ENCODE measurements around the gene SEMA3B.

DNA sequence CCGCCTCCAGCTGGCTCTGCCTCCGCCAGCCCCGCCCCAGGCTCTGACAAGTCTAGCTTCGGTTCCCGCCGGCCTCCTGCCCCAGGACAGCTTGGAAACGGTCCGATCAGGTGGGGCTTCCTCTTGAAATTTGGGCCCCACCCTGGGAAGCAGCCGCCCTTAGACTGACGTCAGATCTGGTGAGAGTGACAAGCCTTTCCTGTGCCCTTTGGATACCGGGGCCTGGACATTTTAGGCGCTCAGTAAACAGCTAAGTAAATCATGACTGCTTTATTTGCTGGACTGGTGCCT lies 30.6 kb downstream of the SEMA3B start:
- TF ChIP-seq, protein P1, sequence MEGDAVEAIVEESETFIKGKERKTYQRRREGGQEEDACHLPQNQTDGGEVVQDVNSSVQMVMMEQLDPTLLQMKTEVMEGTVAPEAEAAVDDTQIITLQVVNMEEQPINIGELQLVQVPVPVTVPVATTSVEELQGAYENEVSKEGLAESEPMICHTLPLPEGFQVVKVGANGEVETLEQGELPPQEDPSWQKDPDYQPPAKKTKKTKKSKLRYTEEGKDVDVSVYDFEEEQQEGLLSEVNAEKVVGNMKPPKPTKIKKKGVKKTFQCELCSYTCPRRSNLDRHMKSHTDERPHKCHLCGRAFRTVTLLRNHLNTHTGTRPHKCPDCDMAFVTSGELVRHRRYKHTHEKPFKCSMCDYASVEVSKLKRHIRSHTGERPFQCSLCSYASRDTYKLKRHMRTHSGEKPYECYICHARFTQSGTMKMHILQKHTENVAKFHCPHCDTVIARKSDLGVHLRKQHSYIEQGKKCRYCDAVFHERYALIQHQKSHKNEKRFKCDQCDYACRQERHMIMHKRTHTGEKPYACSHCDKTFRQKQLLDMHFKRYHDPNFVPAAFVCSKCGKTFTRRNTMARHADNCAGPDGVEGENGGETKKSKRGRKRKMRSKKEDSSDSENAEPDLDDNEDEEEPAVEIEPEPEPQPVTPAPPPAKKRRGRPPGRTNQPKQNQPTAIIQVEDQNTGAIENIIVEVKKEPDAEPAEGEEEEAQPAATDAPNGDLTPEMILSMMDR (IDR thresholded peaks at IDR 0.05), result no peak
- TF ChIP-seq ZFX (IDR thresholded peaks at IDR 0.05; ENCODE audit: borderline replicate concordance), result no peak
